Stimulated activated CD4-positive, alpha-beta T cell treated with anti-CD3 and anti-CD28 coated beads, Interleukin-1b, Interleukin-23, amount 100 ng/mL, for 24 hours (primary cell): ENCODE measurements around the gene OS9.
"Not testable (repeated sequence)": the region's sequence is repeated elsewhere in the genome, so short reads cannot be mapped to it uniquely, and the experiment has no call there.

Source experiments
- DNase-seq, 4 experiments: peaks; one replicate each; pipeline ENCODE4 v3.0.0-alpha.2; 2020; ENCODE audit warnings: low read depth in 4 of 4, low spot score in 1 of 4

Gene OS9

GRCh38 chr12:57693659-57694458 lies at the start of gene OS9:
Gene OS9, plus strand, starts transcription at chr12:57694132. Its CDS starts 30 bp downstream, at chr12:57694162.
- DNase-seq: peak; percentile 77 to 90 (median 82)

GRCh38 chr12:57645990-57646658 lies 47.8 kb upstream of the OS9 start:
- not testable (repeated sequence) for DNase-seq

- DNase-seq: not testable (repeated sequence)
Measured at GRCh38 chr12:57646659-57647049, 47.3 kb upstream of the OS9 start.

- DNase-seq: no peak
Measured at GRCh38 chr12:57654042-57654441, 39.9 kb upstream of the OS9 start.

GRCh38 chr12:57655541-57656240 lies 38.2 kb upstream of the OS9 start:
- DNase-seq: no peak

- DNase-seq: not testable (repeated sequence)
Measured at GRCh38 chr12:57656408-57656807, 37.5 kb upstream of the OS9 start.

- DNase-seq: no peak
Measured at GRCh38 chr12:57657744-57658143, 36.2 kb upstream of the OS9 start.

GRCh38 chr12:57658890-57659289 lies 35.0 kb upstream of the OS9 start:
- no peak for DNase-seq

- DNase-seq: no peak
Measured at GRCh38 chr12:57661376-57661775, 32.6 kb upstream of the OS9 start.

- DNase-seq: not testable (repeated sequence)
Measured at GRCh38 chr12:57665066-57665820, 28.7 kb upstream of the OS9 start.

- DNase-seq: no peak
Measured at GRCh38 chr12:57666897-57667296, 27.0 kb upstream of the OS9 start.

- not testable (repeated sequence) for DNase-seq
Measured at GRCh38 chr12:57669691-57670090, 24.2 kb upstream of the OS9 start.

- not testable (repeated sequence) for DNase-seq
Measured at GRCh38 chr12:57671811-57672210, 22.1 kb upstream of the OS9 start.

- DNase-seq: no peak
Measured at GRCh38 chr12:57672801-57673200, 21.1 kb upstream of the OS9 start.

- DNase-seq: no peak
Measured at GRCh38 chr12:57674691-57675090, 19.2 kb upstream of the OS9 start.

- DNase-seq: not testable (repeated sequence)
Measured at GRCh38 chr12:57677947-57678346, 16.0 kb upstream of the OS9 start.

GRCh38 chr12:57679697-57680096 lies 14.2 kb upstream of the OS9 start:
- no peak for DNase-seq

- DNase-seq: no peak
Measured at GRCh38 chr12:57687862-57688261, 6.1 kb upstream of the OS9 start.

GRCh38 chr12:57688931-57689330 lies 5.0 kb upstream of the OS9 start:
- no peak for DNase-seq

GRCh38 chr12:57692500-57692899 lies 1.4 kb upstream of the OS9 start:
- no peak for DNase-seq

GRCh38 chr12:57693317-57693658 lies 644 bp upstream of the OS9 start:
- DNase-seq: no peak
